IPS-20b (cell line): ENCODE measurements around the gene GRIK5.
A peak's percentile ranks its signal among the peaks of the same experiment; 100 is the strongest.
"Not testable (repeated sequence)": the region's sequence is repeated elsewhere in the genome, so short reads cannot be mapped to it uniquely, and the experiment has no call there.

Source experiments
- H3K27ac ChIP-seq: one replicate; pipeline ENCODE4 v1.5.1; 2013; ENCODE audit warnings: low read length
- H3K27me3 ChIP-seq: 2 replicates; pipeline ENCODE4 v1.6.1; 2013; ENCODE audit warnings: mild to moderate bottlenecking, low read length, inconsistent platforms; ENCODE audit not compliant: insufficient read depth
- H3K36me3 ChIP-seq: 2 replicates; pipeline ENCODE4 v1.6.1; 2013; ENCODE audit warnings: low read depth, mild to moderate bottlenecking, inconsistent platforms, low read length, moderate library complexity; ENCODE audit not compliant: insufficient read depth
- H3K4me1 ChIP-seq: 2 replicates; pipeline ENCODE4 v1.6.1; 2013; ENCODE audit warnings: mild to moderate bottlenecking, control low read depth, inconsistent platforms, low read length, moderate library complexity; ENCODE audit not compliant: insufficient read depth
- H3K4me3 ChIP-seq: 2 replicates; pipeline ENCODE4 v1.5.1; 2013; ENCODE audit warnings: mild to moderate bottlenecking, low read length, inconsistent platforms
- H3K9ac ChIP-seq: 2 replicates; pipeline ENCODE4 v1.6.1; 2013; ENCODE audit warnings: low read depth, mild to moderate bottlenecking, inconsistent platforms, low read length, moderate library complexity
- H3K9me3 ChIP-seq: 2 replicates; pipeline ENCODE4 v1.6.1; 2013; ENCODE audit warnings: mild to moderate bottlenecking, low read depth, low read length, inconsistent platforms; ENCODE audit not compliant: insufficient read depth

The GRIK5 gene

DNA sequence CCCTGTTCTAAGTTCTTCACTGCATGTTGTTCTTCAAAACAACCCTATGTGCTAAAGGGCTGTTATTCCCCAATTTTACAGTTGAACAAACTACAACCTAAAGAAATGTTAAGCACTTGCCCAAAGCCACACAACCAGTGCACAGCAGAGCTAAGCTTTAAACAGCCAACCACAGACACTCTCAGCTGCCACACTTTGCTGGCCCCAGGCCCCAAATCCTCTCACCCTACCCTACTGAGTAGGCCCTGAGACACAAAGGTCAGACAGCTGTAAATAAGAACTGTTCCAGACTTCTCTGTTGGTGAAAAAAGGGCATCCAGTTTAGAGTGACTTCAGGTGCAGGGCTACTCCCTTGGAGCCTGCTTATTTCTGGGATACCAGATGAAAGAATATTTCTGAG is 30.0 kb downstream of the GRIK5 start:
- peaks cover 63% of the 10 kb centered on the region for H3K36me3 ChIP-seq
- H3K4me3 ChIP-seq, result no peak overlapping the region
- no peaks in the 10 kb centered on the region for H3K27me3 ChIP-seq
- no peak overlapping the region for H3K27ac ChIP-seq
- H3K9ac ChIP-seq, result no peak overlapping the region
- H3K9me3 ChIP-seq, result no peaks in the 10 kb centered on the region
- no peaks in the 10 kb centered on the region for H3K4me1 ChIP-seq

DNA sequence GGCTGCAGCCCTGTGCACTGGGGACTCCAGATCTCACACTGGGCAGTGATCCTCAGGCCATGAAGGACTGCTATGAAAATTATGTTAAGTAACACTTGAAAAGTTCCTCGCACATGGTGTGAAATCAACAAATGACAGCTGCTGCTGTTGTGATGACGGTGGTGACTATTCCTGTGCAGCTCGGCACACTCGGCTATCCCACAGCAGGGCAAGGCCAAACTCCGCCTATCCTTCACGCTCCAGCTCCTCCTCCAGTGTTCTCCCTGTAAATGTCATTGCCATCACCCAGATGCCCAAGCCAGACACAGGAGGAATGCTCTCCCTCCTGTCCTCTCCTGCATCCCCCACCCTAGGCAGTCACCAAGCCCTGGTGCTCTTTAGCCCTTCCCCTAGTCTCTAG is 31.3 kb downstream of the GRIK5 start:
- no peaks in the 10 kb centered on the region for H3K4me1 ChIP-seq
- H3K9ac ChIP-seq, result no peak overlapping the region
- peaks cover 52% of the 10 kb centered on the region for H3K36me3 ChIP-seq
- H3K27me3 ChIP-seq, result no peaks in the 10 kb centered on the region
- no peak overlapping the region for H3K27ac ChIP-seq
- H3K4me3 ChIP-seq, result no peak overlapping the region
- H3K9me3 ChIP-seq, result no peaks in the 10 kb centered on the region

DNA sequence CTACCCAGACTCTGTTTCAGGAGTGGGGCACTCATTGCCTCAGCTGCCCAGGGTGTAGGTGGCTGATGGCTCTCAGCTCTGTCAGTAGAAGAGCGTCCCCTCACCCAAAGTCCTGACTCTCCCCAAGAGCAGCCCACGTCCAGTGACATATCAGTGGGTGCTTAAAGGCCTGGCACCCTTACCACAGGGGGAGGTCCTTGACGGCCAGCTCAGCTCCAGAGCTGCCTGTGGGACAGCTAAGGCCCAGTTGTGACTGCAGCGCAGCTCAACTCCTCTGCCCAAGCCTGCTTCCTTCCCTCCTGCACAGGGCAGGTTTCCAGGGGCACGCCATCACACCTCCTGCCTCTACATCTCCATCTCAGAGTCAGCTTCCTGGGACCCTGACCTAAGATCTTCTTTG is 32.4 kb downstream of the GRIK5 start:
- no peak overlapping the region for H3K27ac ChIP-seq
- no peak overlapping the region for H3K4me3 ChIP-seq
- no peak overlapping the region for H3K9ac ChIP-seq
- peaks cover 45% of the 10 kb centered on the region for H3K36me3 ChIP-seq
- H3K9me3 ChIP-seq, result no peaks in the 10 kb centered on the region
- no peaks in the 10 kb centered on the region for H3K27me3 ChIP-seq
- H3K4me1 ChIP-seq, result peaks cover 3% of the 10 kb centered on the region; the same call in 1 of the 2 replicates

DNA sequence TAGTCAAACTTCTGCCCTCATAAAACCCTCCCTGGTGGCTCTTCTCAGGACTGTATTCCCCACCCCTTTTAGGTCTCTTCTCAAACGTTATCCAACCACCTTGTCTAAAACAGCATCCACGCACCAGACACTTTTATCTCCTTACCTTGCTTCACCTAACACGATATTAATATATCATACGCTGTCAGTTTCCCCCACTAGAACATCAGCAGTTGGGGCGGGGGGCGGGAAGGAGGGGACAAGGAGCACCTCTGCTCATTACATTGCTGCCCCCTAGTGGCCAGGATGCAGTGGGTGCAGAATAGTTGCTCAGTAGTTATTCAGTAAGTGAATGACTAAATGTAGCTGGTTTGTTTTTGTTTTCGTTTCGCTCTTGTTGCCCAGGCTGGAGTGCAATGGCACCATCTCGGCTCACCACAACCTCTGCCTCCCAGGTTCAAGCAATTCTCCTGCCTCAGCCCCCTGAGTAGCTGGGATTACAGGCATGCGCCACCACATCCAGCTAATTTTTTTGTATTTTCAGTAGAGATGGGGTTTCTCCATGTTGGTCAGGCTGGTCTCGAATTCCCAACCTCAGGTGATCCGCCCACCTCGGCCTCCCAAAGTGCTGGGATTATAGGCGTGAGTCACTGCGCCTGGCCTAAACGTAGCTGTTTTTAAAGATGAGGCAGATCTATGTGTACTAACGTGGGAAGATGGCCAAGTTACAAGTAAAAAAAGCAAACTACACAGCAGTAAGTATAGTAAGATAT is 35.2 kb downstream of the GRIK5 start:
- H3K27ac ChIP-seq, H3K9me3 ChIP-seq, H3K4me1 ChIP-seq, H3K27me3 ChIP-seq, H3K4me3 ChIP-seq: not testable (repeated sequence)
- Histone ChIP-seq H3K9ac (peak overlapping the region; percentile 2; the same call in 1 of the 2 replicates), H3K36me3 (peaks cover 37% of the 10 kb centered on the region)

DNA sequence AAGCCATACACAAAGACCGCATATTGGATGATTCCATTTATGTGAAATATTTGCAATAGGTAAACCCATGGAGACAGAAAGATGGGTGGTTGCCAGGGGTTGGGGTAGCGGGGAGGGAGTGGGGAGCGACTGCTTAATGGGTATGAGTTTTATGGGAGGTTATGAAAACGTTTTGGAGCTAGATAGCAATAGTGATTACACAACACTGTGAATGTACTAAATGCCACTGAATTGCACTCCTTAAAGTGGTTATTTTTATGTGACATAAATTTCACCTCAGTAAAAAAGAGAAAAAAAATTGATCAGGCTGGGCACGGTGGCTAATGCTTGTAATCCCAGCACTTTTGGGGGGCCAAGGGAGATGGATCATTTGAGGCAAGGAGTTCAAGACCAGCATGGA is 36.6 kb downstream of the GRIK5 start:
- Histone ChIP-seq H3K9me3 (no peaks in the 10 kb centered on the region), H3K4me3 (no peak overlapping the region), H3K9ac (no peak overlapping the region), H3K4me1 (peaks cover 7% of the 10 kb centered on the region; the same call in 1 of the 2 replicates), H3K27ac (no peak overlapping the region), H3K27me3 (no peaks in the 10 kb centered on the region), H3K36me3 (peaks cover 28% of the 10 kb centered on the region)

DNA sequence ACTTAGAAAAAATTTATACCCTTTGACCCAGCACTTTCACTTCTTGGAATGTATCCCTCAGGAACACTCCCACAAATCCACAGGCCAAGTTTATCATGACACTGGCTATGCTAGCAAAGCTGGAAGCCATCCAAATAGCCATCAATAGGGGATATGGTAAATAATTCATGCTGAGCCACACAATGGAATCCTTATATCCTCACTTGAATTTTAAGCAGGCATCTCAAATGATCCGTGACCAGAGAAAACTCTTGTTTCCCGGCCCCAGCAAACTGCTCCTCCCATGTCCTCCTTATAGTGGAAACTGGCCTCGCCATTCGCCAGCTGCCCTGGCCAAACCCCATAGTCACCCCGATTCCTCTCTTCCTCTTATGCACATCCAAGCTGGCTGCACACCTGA is 37.6 kb downstream of the GRIK5 start:
- Histone ChIP-seq H3K9me3 (no peaks in the 10 kb centered on the region), H3K4me1 (peaks cover 7% of the 10 kb centered on the region; the same call in 1 of the 2 replicates), H3K27me3 (no peaks in the 10 kb centered on the region), H3K9ac (peak overlapping the region; percentile 56; the same call in 1 of the 2 replicates), H3K27ac (no peak overlapping the region), H3K36me3 (peaks cover 18% of the 10 kb centered on the region), H3K4me3 (peak overlapping the region; percentile 17; the same call in 1 of the 2 replicates)

DNA sequence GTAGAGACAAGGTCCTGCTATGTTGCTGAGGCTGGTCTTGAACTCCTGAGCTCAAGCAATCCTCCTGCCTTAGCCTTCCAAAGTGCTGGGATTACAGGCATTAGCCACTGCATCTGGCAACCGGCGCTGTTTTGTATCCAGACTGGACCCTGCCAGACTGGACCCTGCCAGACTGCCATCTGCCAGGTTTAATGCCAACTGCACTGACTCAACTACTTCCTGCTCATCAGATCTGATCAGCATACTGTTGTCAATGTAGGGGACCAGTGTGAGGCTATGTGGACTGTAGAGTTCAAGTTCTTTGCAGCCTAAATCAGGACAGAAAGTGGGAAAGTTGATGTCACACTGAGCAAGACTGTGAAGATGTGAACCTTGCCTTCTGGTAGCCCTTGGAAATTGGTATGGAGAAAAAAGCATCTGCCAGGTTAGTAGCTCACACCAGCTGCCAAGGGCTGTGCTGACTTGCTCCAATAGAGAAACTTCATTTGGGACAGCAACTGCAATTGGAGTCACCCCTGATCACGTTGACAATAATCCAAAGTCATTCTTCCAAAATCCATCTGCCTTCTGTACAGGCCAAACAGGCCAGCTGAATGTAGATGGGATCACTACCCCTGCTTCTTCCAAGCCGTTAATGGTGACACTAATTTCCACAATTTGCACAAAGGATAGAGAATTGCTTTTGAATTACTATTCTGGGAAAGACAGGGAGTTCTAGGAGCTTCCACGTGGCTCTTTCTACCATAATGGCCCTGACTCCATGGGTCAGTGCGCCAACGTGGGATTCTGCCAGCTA is 39.2 kb downstream of the GRIK5 start:
- Histone ChIP-seq H3K36me3 (peaks cover 10% of the 10 kb centered on the region), H3K27me3 (no peaks in the 10 kb centered on the region), H3K9ac (no peak overlapping the region), H3K4me3 (no peak overlapping the region), H3K9me3 (no peaks in the 10 kb centered on the region), H3K27ac (no peak overlapping the region), H3K4me1 (peaks cover 7% of the 10 kb centered on the region; the same call in 1 of the 2 replicates)

DNA sequence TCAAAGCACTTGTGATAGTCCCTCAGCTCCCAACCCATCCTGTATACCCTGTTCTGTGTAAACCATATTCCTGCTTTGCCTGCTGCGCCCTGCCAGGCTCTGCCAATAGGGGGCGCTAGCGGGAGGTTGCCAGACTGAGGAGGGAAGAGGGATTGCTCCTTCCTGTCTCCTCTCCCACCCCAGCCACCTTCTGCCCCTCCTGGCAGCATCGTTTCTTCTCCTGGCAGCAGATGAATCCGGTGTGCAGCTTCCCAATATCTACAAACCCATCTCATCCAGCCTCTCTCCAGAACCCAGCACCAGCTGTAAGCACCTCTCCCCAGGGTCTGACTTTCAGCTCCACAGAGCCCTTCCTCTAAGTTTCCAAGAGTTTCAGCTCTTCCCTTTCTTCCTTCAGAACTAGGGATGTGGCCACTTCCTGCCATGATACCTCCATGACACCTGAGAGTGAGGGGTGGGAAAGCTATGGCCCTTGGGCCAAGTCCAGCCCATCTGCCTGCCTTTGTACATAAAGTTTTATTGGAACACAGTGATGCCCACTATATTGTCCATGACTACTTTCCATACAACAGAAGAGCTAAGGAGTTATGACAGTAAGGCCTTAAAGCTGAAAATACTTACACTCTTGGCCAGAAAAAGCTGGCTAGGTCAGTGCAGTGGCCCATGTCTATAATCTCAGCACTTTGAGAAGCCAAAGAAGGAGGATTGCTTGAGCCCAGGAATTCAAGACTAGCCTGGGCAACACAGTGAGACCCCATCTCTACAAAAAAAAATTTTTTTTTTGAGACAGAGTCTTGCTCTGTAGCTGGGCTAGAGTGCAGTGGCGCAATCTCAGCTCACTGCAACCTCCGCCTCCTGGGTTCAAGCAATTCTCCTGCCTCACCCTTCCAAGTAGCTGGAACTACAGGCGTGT is 41.4 kb downstream of the GRIK5 start:
- Histone ChIP-seq H3K9me3 (no peaks in the 10 kb centered on the region), H3K4me1 (peaks cover 7% of the 10 kb centered on the region; the same call in 1 of the 2 replicates), H3K27ac (no peak overlapping the region), H3K4me3 (peak overlapping the region; percentile 68), H3K9ac (peak overlapping the region; percentile 61; the same call in 1 of the 2 replicates), H3K27me3 (no peaks in the 10 kb centered on the region), H3K36me3 (peaks cover 16% of the 10 kb centered on the region)

DNA sequence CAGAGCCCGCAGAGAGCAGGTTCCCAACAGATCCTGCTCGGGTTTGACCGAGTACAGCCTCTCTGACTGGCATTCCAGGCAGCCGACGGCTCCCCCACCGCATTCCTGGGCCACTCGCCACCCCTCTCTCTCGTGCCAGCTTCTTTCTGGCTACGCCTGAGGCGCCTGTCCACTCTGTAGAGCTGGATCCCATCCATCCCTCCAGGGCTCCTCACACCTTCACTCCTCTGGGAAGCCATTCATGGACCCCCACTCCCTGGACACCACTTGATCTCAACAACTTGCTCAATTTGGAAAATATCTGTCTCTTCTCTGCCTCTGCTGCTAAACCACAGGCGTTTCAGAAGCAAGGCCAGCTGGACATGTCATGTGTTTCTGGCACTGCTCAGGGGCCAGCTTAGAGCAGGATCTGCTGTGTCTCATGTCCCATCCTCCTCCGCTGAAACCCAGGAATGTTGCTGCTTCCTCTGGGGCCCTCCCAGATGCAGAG is 45.3 kb downstream of the GRIK5 start:
- Histone ChIP-seq H3K27ac (no peak overlapping the region), H3K4me1 (no peaks in the 10 kb centered on the region), H3K9ac (no peak overlapping the region), H3K9me3 (no peaks in the 10 kb centered on the region), H3K4me3 (no peak overlapping the region), H3K36me3 (peaks cover 18% of the 10 kb centered on the region), H3K27me3 (no peaks in the 10 kb centered on the region)

DNA sequence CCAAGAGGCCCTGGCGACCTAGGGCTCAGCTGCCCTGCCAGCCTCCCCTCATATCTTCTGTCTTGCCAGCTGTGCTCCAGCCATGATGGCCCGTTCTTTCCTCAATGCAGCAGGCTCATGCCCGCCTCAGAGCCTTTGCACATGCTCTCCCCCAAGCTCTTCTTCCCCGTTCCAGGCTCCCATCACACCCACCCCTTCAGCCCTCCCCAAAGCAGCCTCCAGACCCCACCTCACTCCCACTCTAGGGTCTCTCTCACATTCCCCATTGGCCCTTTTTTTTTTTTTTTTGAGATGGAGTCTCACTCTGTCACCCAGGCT is 46.1 kb downstream of the GRIK5 start:
- Histone ChIP-seq H3K4me3 (no peak overlapping the region), H3K36me3 (peaks cover 22% of the 10 kb centered on the region), H3K4me1 (no peaks in the 10 kb centered on the region), H3K27ac (no peak overlapping the region), H3K9ac (no peak overlapping the region), H3K27me3 (no peaks in the 10 kb centered on the region), H3K9me3 (no peaks in the 10 kb centered on the region)
